Stimulated activated CD4-positive, alpha-beta T cell treated with anti-CD3 and anti-CD28 coated beads, TNF-alpha, amount 100 ng/mL, for 4 hours (primary cell): ENCODE results near the gene TSEN15.

Experiments used
- DNase-seq, 3 experiments: peaks; one replicate each; pipeline ENCODE4 v3.0.0-alpha.2; 2020; ENCODE audit warnings: low read depth in 3 of 3

The TSEN15 gene

DNA sequence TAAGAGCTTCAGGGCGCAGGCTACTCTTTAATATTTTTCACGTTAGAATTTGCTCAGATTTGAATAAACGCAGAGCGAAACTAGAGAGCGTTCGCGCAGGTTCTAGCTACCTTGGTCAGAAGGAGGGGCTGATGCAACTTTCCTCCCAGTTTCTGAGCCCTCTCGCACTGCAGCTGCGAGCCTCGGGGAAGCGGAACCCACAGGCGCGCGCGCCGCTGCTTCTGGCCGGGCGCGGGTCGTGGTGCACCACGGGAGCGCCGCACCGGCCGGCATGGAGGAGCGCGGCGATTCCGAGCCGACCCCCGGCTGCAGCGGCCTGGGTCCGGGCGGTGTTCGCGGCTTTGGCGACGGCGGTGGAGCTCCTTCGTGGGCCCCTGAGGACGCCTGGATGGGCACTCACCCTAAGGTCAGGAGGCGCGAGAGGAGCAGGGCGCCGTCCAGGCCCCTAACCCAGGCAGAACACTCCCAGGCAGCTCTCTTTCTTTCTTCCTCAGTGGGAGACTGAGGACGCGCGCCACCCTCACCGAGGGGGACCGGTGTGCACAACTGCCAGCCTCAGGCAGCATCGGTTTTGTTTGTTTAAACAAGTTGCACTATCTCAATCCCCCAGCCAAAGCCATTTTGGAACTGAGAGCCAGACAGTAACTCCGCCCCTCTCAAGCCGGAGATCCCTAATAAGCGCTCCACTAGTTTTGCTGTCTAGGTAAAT, at the start of gene TSEN15:
TSS of gene TSEN15 (plus strand) at position 246 of the 709 bp plus-strand sequence. CDS start at position 272, 26 bp downstream.
- DNase-seq: peak; percentile 64 to 72 (median 71)

DNA sequence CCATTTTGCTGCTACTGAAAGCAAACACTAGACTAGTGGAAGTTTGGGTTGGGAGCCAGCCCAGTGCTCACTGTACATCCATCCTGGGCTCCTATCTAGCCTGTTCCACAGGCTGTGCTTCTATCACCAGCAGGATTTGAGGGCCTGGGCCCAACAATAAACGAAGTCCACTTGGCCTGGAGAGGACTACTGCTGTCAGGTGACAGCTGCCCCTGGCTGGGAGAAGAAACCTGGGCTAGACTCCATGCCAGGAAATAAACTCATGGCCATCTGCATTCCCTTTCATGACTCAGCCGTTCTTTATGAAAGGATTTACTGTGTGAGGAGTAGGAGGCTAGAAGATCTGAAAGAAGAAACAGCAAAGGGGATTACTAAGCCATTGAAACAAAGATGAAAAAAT, 49.5 kb upstream of the TSEN15 start:
- DNase-seq: no peak

DNA sequence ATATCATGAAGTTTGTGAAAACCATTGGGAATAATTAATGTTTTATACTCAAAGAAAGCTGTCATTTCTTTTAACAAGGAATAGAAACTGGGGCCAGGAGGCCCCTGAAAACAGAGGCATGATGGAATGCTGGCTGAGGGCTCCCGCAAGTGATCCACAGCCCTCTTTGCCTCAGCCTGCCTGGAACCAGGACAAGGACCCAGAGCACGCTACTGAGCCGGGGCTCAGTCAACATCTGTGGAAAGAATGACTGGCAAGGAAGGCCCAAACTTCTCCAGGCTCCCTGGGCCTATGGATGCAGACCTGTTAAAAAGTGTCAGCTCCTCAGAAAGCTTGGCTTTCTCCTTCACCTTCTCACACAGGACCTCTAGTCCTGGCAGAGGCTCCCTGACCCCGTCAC, 46.6 kb upstream of the TSEN15 start:
- no peak for DNase-seq

DNA sequence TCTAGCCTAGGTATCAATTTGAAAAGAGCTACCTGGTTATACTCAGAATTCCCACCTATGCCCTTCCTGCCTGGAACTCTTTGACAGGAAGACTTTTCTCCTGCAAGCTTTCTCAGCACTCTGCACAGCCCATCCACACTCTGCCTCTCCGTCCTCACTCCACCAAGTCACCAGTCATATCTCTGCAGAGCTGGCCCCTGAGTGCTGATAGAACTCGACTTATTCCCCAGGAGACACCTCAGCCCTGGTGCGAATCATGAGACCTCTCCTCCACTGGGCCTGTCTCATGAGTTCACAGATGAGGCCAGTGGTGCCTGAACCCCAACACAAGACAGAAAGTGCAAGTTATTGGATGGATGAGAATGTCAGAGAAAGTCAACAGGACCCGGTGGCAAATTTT, 46.0 kb upstream of the TSEN15 start:
- no peak for DNase-seq

DNA sequence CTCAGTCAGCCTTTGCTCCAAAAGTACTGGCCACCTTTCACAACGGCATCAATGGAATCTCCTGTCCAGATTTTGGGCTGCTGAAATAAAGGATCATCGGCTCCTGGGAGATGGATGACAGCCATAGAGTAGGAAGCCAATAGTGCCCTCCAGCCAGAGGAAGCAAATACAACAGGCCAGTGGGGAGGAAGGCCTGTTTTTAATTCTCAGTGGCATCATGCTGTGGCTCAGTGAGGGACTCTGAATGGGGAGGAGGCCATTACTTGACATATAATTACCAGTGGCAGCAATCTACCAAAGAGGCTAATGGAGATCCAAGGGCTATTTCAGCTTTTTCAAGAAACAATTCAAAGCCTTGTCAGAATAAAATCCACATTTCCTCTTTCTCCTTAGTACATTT, 40.7 kb upstream of the TSEN15 start:
- DNase-seq: no peak

DNA sequence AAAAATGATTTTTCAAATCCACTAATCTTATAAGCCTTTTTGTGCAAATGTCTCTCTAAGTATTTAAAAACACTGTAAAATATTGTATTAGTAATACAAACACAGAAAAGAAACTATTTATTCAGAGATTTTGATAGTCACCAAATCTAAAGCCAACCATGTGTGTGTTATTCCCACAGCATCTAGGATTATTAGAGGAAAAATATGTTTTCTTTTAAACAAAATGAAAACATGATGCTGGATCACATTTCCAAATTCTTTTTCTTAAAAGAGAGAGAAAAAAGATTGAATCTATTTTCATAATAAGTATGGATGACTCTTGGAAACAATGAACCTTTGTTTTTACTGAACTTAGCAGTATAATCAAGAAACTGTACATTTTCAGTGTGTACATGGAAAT, 39.3 kb upstream of the TSEN15 start:
- no peak for DNase-seq

DNA sequence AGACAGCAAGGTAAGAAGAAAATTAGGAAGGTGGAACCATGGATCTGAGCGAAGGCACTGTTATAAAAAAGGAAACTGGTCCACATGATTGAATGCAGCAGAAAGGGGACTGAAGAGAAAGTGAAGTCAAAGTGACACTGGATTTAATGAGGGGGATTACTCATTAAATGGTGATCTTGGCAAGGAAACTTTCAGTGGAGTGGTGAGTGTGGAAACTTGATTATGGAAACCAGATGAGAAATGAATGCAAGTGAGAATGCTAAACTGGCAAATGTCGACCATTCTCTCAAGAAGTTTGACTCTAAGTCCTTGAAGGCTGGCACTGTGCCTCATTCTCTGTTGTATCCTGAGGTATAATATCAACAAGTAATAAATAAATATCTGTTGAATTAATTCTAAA, 37.3 kb upstream of the TSEN15 start:
- DNase-seq: no peak

DNA sequence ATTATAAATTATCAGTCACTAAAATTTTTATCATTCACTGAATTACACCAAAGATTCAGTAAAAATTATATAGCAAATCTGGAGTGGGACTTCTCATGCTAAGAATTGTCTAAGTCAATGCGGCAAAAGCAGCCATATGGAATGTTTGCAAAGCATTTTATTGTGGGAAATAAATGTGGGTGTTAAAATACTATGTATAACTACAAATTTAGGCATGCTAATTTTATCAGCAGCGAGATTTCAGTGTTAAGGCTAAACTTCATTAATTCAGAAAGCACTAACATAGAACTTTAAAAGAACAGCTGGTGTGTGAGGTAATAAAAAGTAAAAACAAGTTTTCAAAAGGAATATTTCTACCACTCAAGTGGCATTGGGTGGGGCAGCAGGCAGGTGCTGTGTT, 35.4 kb upstream of the TSEN15 start:
- no peak for DNase-seq

DNA sequence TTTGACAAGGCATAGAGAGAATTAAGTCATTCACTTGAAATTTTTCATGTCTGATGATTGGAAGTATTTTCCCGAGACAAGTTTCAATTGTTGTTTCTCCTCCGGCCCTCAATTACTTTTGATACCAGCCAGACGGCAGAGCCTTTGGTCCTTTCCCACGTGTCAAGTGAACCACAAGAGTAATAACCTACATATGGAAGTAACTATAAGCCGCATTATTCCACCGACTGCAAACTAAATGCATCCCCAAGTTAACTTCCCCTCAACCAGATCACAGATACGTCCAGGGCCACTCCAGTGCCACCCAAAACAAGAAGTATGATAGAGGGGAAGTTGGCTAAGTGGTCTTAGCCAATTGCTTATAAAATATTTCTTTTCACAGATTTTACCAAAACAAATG, 34.2 kb upstream of the TSEN15 start:
- no peak for DNase-seq

DNA sequence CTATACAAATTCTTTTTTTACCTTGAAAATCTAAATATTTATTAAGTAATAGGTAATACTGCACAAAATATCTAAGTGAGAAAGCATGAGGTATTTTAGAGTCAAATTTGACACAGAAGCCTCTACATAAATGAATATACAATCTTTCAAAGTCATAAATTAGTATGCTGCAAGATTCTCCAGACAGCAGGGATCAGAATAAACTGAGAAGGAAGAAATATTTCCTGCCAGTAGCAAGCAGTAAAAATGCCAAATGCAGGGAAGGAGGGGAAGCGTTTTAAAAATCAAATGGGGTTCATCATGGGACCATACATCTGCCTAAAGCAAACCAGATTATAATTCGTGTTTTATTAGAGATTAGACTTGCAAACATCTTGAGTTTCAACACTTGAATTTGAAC, 32.9 kb upstream of the TSEN15 start:
- DNase-seq: no peak

DNA sequence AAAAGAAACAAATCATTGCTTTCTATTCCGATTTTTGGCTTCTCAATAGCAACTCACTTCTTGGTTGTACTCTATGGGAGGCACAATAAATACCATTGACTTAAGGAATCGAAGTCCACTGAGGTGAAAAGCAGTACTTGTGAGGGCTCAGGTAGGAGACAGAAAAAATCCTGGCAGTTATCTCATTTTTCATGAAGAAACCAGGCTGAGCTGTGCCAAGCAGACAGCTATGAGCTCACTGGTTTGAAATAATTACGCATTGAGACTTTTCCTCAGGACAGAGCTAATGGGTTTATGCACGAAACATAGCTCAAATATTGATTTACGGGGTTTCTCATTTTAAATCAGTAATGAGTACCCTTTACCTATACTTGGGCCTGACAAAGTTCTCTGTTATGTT, 32.5 kb upstream of the TSEN15 start:
- no peak for DNase-seq

DNA sequence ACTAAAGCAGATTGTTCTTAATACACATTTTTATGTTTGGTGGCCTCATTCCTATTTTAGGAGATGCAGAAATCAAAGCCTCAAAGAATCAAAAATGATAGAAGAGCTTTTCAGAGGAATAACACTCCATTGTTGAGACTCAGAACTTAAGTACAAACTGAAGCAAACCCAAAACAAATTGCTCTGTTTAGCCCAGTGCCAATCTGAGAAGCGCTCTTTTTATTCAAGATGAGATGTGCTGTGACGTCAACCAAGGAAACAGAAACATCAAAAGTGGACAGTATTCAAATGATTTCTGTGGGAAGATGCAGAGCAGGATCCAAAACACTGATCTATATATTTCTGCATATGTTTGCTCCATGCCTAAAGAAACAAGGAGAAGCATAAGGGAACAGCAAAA, 32.0 kb upstream of the TSEN15 start:
- DNase-seq: no peak

DNA sequence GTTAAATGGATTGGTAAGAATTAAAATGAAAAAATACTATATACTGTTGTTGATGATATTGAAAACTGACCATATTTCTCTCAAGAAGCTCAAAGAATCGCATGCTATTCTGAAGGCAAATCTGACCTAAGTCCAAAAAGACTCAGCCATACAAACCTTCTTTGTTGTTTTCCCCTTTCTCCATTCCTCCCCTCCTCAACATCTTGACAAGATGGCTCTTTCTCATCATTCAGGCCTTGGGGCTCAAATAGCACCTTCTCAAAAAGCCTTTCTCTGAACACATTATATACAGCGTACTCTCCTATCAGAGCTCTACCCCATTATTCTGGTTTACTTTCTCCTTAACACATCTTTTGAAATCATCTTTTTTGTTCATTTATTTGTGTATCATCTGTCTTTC, 31.2 kb upstream of the TSEN15 start:
- DNase-seq: no peak

DNA sequence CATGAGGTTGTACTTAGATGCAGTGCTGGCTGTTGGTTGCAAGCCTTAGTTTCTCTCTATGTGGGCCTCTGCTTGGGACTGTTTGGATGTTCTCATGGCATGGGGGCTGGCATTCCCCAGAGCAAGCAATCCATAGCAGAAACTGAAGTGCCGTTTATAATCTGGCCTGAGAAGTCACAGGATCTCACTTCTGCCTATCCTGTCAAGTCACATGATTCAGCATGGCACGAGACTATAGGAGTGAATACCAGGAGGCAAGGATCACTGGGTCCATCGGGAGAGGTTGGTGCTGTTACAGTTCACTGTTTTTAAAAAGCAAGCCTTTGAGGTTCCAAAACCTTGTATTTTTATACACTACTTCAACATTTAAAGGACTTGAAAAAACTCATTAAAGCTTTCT, 30.7 kb upstream of the TSEN15 start:
- no peak for DNase-seq

DNA sequence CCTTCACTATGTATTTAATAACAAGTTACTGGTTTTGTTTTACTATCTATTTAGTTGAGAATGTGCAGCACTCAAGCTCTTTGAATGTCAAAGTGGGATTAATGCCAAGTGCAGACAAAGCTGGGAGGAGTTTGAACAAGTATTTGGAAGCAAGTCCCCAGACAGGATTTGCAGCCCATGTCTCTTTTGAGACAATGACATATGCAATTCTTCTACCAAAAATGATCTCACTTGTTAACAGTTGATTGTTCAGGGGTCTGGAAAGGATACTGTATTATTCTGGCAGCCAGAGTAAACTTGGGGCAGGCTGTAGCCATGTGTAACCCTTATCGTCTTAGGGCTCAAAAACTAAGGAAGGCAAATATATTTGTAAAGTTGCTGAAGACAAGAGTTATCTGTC, 29.8 kb upstream of the TSEN15 start:
- no peak for DNase-seq

DNA sequence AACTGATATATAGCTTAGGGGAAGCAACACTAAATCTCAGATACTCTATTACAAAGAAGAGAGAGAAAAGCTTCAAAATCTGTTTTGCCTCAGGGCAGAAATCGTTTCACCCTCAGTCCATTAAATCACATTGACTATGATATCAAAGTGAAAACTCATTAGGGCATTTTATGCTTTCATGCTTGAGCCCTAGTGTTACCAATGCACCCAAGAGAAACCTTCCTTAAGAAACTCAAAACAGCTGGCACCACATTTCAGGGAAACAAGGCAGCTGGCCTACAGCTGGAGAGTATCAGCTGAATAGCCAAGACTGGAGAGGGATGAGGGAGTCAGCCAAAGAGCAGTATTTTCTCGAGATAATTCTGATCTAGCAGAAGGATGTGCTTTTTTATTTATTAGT, 28.9 kb upstream of the TSEN15 start:
- no peak for DNase-seq

DNA sequence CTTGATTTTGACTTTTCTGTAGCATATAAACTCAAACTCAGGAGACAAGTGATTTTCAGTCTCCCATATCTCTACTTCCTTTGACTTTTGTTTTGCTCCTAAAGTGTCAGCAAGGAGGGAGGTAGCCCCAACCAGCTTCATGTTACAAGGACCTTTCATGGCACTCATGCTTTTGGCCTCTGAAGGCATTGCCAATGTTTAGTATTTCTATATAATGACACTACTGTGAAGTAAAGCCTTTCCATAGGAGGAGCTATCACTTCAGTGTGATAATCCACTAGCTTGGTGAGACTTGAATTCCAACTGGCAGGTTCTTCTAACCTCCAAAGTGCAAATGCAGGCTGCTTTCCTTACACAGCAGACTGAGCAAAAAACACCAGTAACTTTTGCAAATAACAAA, 28.4 kb upstream of the TSEN15 start:
- no peak for DNase-seq

DNA sequence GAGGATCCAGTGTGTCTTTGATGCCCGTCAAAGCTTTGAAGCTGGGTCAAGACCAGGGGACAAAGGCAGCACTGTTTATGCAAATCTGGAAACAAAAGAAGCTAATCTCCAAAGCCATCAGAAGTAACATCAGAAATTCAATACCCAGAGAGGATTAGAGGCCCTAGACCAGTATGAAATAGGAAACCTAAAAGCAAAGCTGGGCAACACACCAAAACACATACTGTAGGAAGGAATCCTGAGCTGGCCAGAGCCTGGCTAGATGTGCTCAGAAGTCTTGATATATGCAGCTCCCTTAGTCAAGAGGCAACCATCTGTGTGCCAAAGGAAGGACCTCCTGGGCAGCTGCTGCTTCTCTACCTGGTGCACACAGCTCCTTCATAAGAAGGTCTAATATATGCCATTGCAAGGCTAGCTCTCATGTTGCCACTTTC, 26.3 kb upstream of the TSEN15 start:
- DNase-seq: no peak

DNA sequence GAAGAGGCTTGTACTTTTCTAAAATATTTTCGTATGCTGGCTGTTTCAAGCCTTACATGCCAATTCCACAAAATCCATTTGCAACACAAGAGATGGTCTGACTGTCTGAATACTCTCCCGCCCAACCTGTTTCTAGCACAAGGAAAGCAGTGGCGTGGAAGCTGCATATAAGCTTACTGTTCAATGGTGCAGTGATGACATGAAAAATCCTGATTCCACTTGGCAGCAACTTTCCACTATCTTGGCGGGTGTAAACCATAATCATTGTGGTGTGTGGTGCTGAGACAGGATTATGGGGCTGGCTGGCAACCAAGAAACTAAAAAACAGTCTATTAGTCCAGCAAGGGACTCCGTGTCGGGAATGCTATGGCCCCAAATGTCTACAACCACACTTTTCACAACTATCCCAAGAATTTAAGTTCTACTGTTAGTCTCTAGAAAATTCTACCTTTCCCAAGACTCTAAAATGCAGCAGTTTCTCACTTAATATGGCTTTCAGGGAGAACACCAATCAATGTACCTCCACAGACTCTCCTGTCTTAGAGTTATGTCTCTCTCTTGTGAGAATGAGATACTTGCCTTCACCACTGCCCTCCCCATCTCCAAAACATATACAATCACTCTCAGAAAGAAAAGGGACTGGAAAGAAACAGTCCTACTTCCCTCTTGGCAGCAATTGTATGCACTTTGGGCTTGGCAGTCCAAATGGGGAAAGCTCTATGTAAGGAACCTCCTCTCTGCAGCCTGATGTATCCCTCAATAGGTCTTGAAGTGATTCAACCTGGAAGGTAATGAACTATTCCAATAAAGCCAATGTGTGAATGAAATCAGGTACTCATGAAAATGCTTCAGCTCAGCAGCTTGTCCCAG, 23.5 kb upstream of the TSEN15 start:
- DNase-seq: no peak

DNA sequence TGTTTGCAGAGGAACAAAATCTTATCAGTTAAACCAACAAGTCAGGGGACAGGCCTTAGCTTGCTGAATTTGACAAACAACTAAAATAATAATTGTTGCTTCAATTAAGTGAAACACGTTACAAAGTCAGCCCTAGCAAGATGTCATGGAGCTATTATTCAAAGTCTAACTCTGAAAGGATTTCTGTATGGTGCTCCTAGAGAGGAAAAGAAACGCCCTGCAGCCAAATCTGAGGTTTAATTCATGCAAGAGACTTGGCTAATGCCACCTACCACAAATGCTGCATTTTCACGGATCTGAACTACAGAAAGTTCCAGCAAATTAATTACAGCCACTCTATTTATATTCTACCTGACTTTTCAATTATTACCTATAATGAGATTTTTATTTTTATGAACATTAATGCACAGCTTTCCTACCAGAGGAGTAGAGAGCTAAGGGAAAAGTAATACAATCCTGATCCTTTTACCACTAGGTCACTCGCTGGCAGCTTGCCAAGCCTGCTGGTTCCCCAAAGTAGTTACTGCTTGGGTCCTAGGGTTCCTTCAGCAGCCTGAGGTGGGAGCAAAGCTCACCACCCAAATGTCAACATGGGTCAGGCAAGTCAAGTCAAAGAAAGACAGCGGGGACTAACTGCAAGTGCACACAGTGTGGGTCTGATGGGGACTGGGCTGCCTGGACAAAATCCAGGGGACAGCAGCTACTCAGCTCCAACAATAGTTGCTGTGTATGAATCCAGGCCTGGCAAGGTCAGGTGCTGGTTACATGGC, 22.5 kb upstream of the TSEN15 start:
- DNase-seq: no peak

DNA sequence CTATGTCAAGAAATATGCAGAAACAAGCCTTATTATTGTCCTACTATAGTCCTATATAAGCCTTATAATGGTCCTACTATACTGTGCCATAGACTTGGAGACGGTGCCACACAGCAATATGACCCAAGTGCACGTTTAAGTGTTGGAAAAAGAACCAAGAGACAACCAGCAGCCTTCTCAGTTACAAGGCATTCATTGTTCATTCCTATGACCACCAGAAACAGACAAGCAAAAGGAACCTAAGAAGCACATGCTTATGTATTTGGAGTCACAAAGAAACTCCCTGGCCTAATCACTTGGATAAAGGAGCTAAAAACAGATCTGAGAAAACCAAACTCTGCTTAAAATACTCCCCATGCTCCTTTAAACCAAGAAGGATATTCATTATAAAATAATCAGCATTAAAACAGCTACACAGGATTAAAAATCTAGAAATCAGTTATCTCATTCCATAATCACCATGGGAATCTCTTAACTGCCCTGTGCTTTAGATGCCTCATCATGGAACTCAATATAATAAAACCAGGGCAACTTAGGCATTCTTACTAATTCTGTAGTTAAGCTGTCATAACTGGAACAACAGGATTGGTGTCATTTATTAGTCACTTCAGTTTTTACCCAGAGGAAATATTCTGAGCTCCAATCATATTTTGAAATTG, 21.0 kb upstream of the TSEN15 start:
- DNase-seq: no peak

DNA sequence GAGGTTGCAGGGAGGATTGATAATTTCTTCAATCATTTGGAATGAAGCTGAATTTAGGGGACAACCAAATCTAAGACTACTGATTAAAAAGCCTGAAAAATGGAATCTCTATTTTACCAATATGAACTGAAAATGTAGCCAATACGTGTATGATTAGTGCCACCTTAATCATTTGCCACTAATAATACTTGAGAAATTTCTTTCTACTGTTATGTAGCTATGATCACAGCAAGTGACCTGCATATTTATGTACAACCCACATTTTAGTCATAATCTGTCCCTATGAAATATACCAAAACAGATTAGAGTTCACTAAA, 20.5 kb upstream of the TSEN15 start:
- DNase-seq: no peak
